SK-N-SH treated with all-trans-retinoic acid at 6 μM for 48 hours (cell line): ENCODE results near the gene SETD3.

Source experiments
- ATAC-seq: fragments of 200-7000 bp; cut with Tn5 transposase; 3 replicates; pipeline ENCODE4 v1.9.1; 2020; ENCODE audit warnings: mild to moderate bottlenecking, moderate library complexity
- ARNTL ChIP-seq: fragments of 450-650 bp; formaldehyde crosslinking; IDR thresholded peaks from 2 replicates; pipeline ENCODE4 v1.5.0; 2020; ENCODE audit warnings: low read depth, mild to moderate bottlenecking, moderate library complexity, borderline replicate concordance
- BACH2 ChIP-seq: fragments of 250-450 bp; sonication (Bioruptor Pico); IDR thresholded peaks from 2 replicates; pipeline ENCODE4 v1.9.0; 2021; ENCODE audit warnings: mild to moderate bottlenecking, borderline replicate concordance
- CREB5 ChIP-seq: fragments of 250-450 bp; sonication (Bioruptor Pico); IDR thresholded peaks from 2 replicates; pipeline ENCODE4 v1.5.1; 2020; ENCODE audit warnings: low read depth, mild to moderate bottlenecking, moderate library complexity
- CSRNP3 ChIP-seq: fragments of 250-450 bp; sonication (Bioruptor Pico); IDR thresholded peaks from 2 replicates; pipeline ENCODE4 v1.5.1; 2021; ENCODE audit warnings: mild to moderate bottlenecking, moderate library complexity
- ESRRG ChIP-seq: fragments of 250-450 bp; sonication (Bioruptor Pico); IDR thresholded peaks from 2 replicates; pipeline ENCODE4 v1.6.1; 2021; ENCODE audit warnings: mild to moderate bottlenecking
- GLIS3 ChIP-seq: fragments of 250-450 bp; sonication (Bioruptor Pico); IDR thresholded peaks from 2 replicates; pipeline ENCODE4 v1.5.0; 2020; ENCODE audit warnings: mild to moderate bottlenecking, moderate library complexity
- ISL1 ChIP-seq: fragments of 250-450 bp; sonication (Bioruptor Pico); IDR thresholded peaks from 2 replicates; pipeline ENCODE4 v2.1.2; 2022; ENCODE audit warnings: mild to moderate bottlenecking, moderate library complexity
- OSR1 ChIP-seq: fragments of 250-450 bp; sonication (Bioruptor Pico); IDR thresholded peaks from 2 replicates; pipeline ENCODE4 v1.8.0; 2022; ENCODE audit warnings: moderate library complexity, mild to moderate bottlenecking, inconsistent platforms
- SNAI2 ChIP-seq: fragments of 250-450 bp; sonication (Bioruptor Pico); IDR thresholded peaks from 2 replicates; pipeline ENCODE4 v1.5.0; 2020; ENCODE audit warnings: mild to moderate bottlenecking, moderate library complexity
- TCF4 ChIP-seq: fragments of 250-450 bp; sonication (Bioruptor Pico); IDR thresholded peaks from 2 replicates; pipeline ENCODE4 v1.8.0; 2021; ENCODE audit warnings: mild to moderate bottlenecking, moderate library complexity, borderline replicate concordance
- TOX ChIP-seq: fragments of 250-450 bp; sonication (Bioruptor Pico); IDR thresholded peaks from 2 replicates; pipeline ENCODE4 v1.8.0; 2021; ENCODE audit warnings: mild to moderate bottlenecking, moderate library complexity, borderline replicate concordance
- TSHZ2 ChIP-seq: fragments of 250-450 bp; sonication (Bioruptor Pico); IDR thresholded peaks from 2 replicates; pipeline ENCODE4 v1.5.0; 2020; ENCODE audit warnings: mild to moderate bottlenecking, moderate library complexity
- ZC3H10 ChIP-seq: fragments of 250-450 bp; sonication (Bioruptor Pico); IDR thresholded peaks from 2 replicates; pipeline ENCODE4 v1.5.1; 2021; ENCODE audit warnings: mild to moderate bottlenecking, moderate library complexity
- ZFP3 ChIP-seq: fragments of 250-450 bp; sonication (Bioruptor Pico); IDR thresholded peaks from 2 replicates; pipeline ENCODE4 v1.5.0; 2020; ENCODE audit warnings: mild to moderate bottlenecking, moderate library complexity
- ZFP30 ChIP-seq: fragments of 450-650 bp; formaldehyde crosslinking; IDR thresholded peaks from 2 replicates; pipeline ENCODE4 v1.5.0; 2022; ENCODE audit warnings: mild to moderate bottlenecking, moderate library complexity
- ZNF70 ChIP-seq: fragments of 450-650 bp; formaldehyde crosslinking; IDR thresholded peaks from 2 replicates; pipeline ENCODE4 v1.5.0; 2020; ENCODE audit warnings: mild to moderate bottlenecking, moderate library complexity
- ZNF8 ChIP-seq: fragments of 450-650 bp; formaldehyde crosslinking; IDR thresholded peaks from 2 replicates; pipeline ENCODE4 v1.5.0; 2020; ENCODE audit warnings: mild to moderate bottlenecking, moderate library complexity
- TF ChIP-seq, protein P1 (sequence below): fragments of 250-450 bp; sonication (Bioruptor Pico); IDR thresholded peaks from 2 replicates; pipeline ENCODE4 v1.8.0; 2021; ENCODE audit warnings: low read depth, mild to moderate bottlenecking, moderate library complexity, borderline replicate concordance
- TF ChIP-seq, protein P2 (sequence below): fragments of 250-450 bp; sonication (Bioruptor Pico); IDR thresholded peaks from 2 replicates; pipeline ENCODE4 v1.8.0; 2020; ENCODE audit warnings: mild to moderate bottlenecking, moderate library complexity, borderline replicate concordance

Gene SETD3

DNA sequence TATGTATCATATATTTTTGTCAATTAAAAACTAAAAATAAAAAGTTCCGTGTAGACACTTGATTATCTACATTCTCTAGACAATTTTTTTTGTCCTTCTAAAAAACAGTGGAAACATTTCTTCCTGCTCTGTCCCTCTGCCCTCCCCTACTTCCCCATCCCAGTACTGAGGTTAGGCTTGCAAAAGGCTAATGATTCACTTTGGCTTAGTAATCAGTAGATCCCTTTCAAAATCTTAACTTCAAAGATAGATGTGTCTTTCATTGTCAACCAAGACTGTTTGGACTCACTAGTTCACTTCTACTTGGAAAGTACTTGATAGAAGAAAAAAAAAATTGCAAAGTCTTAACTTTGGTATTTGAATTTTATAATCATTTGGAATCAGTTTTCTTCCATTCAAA is 3.8 kb downstream of the SETD3 start:
- ATAC-seq, result no peak
- TF ChIP-seq CSRNP3 (no peak), ISL1 (CRISPR knock-in tag) (no peak), BACH2 (CRISPR knock-in tag) (no peak), TSHZ2 (CRISPR knock-in tag) (no peak), ZNF70 (CRISPR knock-in tag) (no peak), ZFP30 (CRISPR knock-in tag) (no peak), ZC3H10 (CRISPR knock-in tag) (no peak), TCF4 (no peak), TOX (no peak), ZFP3 (CRISPR knock-in tag) (no peak), ARNTL (no peak), SNAI2 (CRISPR knock-in tag) (no peak), GLIS3 (CRISPR knock-in tag) (no peak)
- TF ChIP-seq, protein P1, sequence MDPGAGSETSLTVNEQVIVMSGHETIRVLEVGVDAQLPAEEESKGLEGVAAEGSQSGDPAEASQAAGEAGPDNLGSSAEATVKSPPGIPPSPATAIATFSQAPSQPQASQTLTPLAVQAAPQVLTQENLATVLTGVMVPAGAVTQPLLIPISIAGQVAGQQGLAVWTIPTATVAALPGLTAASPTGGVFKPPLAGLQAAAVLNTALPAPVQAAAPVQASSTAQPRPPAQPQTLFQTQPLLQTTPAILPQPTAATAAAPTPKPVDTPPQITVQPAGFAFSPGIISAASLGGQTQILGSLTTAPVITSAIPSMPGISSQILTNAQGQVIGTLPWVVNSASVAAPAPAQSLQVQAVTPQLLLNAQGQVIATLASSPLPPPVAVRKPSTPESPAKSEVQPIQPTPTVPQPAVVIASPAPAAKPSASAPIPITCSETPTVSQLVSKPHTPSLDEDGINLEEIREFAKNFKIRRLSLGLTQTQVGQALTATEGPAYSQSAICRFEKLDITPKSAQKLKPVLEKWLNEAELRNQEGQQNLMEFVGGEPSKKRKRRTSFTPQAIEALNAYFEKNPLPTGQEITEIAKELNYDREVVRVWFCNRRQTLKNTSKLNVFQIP, result no peak
- TF ChIP-seq, protein P2, sequence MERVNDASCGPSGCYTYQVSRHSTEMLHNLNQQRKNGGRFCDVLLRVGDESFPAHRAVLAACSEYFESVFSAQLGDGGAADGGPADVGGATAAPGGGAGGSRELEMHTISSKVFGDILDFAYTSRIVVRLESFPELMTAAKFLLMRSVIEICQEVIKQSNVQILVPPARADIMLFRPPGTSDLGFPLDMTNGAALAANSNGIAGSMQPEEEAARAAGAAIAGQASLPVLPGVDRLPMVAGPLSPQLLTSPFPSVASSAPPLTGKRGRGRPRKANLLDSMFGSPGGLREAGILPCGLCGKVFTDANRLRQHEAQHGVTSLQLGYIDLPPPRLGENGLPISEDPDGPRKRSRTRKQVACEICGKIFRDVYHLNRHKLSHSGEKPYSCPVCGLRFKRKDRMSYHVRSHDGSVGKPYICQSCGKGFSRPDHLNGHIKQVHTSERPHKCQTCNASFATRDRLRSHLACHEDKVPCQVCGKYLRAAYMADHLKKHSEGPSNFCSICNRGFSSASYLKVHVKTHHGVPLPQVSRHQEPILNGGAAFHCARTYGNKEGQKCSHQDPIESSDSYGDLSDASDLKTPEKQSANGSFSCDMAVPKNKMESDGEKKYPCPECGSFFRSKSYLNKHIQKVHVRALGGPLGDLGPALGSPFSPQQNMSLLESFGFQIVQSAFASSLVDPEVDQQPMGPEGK (CRISPR knock-in tag), result no peak

- TF ChIP-seq TSHZ2 (CRISPR knock-in tag), result no peak
- no peak for TF ChIP-seq TCF4
- TF ChIP-seq, protein P1, result no peak
- TF ChIP-seq ZFP30 (CRISPR knock-in tag), result no peak
- TF ChIP-seq ZNF70 (CRISPR knock-in tag), result no peak
- TF ChIP-seq ZNF8 (CRISPR knock-in tag), result no peak
- TF ChIP-seq ESRRG (CRISPR knock-in tag), result no peak
- TF ChIP-seq CREB5 (CRISPR knock-in tag), result no peak
- TF ChIP-seq CSRNP3, result no peak
- TF ChIP-seq OSR1 (CRISPR knock-in tag), result no peak
- no peak for TF ChIP-seq ZC3H10 (CRISPR knock-in tag)
- TF ChIP-seq, all 23 proteins: peak for 0
- no peak for ATAC-seq
Measured at GRCh38 chr14:99475660-99476059, 5.0 kb downstream of the SETD3 start.
